ENCODE data around the gene GJD3.
"Not testable (repeated sequence)": the region's sequence is repeated elsewhere in the genome, so short reads cannot be mapped to it uniquely, and the experiment has no call there.

The GJD3 gene

GRCh38 chr17:40364121-40364861, at the start of gene GJD3:
Gene GJD3, minus strand, starts transcription at chr17:40364737. Its CDS starts 922 bp downstream, at chr17:40363815.
- no peak for DNase-seq

- not testable (repeated sequence) for DNase-seq
Observed at GRCh38 chr17:40414312-40414711, 49.8 kb upstream of the GJD3 start.

- no peak for DNase-seq
Observed at GRCh38 chr17:40412880-40413279, 48.3 kb upstream of the GJD3 start.

DNA sequence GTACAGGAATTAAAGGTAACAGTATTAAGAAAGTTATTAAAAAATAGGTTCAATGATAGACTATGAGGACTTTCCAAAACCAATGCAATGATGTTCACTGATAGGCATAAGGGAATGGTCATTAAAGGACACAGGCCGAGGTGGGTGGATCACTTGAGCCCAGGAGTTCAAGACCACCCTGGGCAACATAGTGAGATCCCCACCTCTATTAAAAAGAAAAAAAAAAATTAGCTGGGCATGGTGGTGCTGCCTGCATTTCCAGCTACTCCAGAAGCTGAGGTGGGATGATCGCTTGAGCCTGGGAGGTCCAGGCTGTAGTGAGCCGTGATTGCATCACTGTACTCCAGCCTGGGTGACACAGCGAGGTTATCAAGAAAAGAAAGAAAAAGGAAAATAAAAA, 47.3 kb upstream of the GJD3 start:
- DNase-seq: no peak

DNA sequence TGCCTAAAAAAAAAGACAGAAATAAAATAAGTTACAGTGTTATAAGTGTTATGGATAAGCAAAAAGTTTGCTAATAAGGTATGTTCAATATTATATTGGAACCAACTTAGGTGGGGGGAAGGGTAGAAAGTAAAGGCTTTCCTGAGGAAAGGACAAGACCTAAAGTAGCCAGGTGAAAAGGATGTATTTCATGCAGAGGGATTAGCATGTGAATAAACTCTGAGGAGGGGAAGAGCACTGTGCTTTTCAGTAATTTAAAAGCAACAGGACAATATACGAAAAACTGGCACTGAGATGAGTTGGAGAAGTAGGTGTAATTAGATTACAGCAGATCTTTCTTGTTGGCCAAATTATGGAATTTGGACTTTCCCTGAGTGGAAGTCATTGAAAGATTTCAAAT, 45.5 kb upstream of the GJD3 start:
- no peak for DNase-seq

DNA sequence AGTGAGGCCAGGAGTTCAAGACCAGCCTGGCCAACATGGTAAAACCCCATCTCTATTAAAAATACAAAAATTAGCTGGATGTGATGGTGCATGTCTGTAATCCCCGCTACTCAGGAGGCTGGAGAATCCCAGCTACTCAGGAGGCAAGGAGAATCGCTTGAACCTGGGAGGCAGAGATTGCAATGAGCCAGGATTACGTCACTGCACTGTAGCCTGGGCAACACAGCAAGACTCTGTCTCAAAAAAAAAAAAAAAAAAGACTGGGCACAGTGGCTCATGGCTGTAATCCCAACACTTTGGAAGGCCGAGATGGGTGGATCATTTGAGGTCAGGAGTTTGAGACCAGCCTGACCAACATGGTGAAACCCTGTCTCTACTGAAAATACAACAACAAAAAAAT, 45.0 kb upstream of the GJD3 start:
- DNase-seq: not testable (repeated sequence)

DNA sequence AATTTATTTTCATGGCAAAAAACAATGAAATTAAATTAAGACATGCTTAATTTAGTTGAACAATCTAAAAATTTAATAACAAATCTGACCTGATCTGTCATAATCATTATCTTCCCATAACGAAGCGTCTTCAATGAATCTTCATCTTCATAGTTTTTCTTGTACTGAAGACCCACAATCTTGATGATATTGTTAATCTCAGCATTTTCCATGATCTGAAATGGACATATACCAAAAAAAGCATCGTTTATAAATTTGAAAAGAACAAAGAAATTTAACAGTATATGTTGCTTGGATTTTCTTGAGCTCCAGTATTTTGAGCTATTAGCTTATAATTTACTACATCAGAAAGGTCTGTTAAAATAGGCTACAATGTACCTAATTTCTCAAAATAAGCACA, 42.9 kb upstream of the GJD3 start:
- no peak for DNase-seq

GRCh38 chr17:40404003-40404402, 39.5 kb upstream of the GJD3 start:
- DNase-seq: no peak

- no peak for DNase-seq
Observed at GRCh38 chr17:40402668-40403067, 38.1 kb upstream of the GJD3 start.

- no peak for DNase-seq
Observed at GRCh38 chr17:40399185-40399584, 34.6 kb upstream of the GJD3 start.

DNA sequence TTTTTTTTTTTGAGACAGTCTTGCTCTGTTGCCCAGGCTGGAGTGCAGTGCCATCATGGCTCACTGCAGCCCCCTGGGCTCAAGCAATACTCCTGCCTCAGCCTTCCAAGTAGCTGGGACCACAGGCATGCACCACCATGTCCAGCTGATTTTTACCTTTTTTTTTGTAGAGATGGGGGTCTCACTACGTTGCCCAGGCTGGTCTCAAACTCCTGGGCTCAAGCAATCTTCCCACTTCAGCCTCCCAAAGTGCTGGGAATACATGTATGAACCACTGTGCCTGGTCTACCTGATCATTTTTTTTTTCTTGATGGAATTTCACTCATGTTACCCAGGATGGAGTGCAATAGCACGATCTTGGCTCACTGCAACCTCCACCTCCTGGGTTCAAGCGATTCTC, 22.0 kb upstream of the GJD3 start:
- DNase-seq: not testable (repeated sequence)

DNA sequence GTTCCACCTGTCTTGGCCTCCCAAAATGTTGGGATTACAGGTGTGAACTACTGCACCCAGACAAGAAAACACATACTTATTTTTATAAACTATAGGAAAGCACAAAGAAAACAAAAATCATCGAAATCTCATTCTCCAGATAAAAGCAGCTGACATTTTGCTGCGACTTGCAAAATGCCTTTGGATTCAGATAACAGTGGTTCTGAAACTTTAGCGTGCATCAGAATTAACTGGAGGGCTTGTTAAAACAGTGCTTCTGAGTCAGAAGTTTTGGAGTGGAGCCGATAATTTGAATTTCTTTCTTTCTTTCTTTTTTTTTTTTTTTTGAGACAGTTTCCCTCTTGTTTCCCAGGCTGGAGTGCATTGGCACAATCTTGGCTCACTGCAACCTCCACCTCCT, 17.7 kb upstream of the GJD3 start:
- DNase-seq: no peak

DNA sequence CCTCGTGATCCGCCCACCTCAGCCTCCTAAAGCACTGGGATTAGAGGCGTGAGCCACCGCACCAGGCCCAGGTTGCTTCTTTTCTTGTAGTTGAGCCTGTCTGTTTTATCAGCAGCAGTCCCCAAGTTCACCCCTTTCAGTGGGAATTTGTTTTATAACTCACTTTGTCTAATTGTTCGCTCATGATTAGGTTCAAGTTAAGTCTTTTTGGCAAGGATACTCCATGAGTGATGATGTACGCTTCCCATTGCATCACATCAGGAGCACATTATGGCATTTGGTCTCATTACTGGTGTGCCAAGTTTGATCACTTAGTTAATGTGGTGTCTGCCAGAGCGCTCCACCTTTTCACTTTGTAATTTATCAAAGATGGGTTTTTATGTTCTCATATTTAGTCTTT, 14.4 kb upstream of the GJD3 start:
- DNase-seq: no peak

DNA sequence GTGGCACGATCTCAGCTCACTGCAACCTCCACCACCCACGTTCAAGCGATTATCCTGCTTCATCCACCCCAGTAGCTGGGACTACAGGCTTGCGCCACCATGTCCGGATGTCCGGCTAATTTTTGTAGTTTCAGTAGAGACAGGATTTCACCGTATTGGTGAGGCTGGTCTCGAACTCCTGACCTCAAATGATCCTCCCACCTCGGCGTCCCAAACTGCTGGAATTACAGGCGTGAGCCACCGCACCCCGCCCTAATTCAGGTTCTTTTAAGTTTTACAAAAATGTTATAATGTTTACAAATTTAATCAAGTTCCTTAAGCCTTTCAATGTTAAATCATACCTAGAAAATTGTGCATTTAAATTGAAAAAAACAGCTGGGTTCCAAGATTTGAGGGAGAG, 13.3 kb upstream of the GJD3 start:
- no peak for DNase-seq

DNA sequence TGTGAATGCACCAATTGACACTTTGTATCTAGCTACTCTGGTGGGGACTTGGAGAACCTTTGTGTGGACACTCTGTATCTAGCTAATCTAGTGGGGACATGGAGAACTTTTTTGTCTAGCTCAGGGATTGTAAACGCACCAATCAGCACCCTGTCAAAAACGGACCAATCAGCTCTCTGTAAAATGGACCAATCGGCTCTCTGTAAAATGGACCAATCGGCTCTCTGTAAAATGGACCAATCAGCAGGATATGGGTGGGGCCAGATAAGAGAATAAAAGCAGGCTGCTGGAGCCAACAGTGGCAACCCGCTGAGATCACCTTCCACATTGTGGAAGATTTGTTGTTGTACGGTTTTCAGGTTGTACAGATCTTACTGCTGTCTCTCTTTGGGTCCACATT, 12.0 kb upstream of the GJD3 start:
- not testable (repeated sequence) for DNase-seq

DNA sequence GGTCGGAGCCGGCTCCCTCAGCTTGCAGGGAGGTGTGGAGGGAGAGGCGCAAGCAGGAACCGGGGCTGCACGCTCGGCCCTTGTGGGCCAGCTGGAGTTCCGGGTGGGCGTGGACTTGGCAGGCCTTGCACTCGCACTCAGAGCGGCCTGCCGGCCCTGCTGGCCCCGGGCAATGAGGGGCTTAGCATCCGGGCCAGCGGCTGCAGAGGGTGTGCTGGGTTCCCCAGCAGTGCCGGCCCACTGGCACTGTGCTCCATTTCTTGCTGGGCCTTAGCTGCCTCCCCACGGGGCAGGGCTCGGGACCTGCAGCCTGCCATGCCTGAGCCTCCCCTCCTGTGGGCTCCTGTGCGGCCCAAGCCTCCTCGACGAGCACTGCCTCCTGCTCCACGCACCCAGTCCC, 11.2 kb upstream of the GJD3 start:
- DNase-seq: not testable (repeated sequence)

DNA sequence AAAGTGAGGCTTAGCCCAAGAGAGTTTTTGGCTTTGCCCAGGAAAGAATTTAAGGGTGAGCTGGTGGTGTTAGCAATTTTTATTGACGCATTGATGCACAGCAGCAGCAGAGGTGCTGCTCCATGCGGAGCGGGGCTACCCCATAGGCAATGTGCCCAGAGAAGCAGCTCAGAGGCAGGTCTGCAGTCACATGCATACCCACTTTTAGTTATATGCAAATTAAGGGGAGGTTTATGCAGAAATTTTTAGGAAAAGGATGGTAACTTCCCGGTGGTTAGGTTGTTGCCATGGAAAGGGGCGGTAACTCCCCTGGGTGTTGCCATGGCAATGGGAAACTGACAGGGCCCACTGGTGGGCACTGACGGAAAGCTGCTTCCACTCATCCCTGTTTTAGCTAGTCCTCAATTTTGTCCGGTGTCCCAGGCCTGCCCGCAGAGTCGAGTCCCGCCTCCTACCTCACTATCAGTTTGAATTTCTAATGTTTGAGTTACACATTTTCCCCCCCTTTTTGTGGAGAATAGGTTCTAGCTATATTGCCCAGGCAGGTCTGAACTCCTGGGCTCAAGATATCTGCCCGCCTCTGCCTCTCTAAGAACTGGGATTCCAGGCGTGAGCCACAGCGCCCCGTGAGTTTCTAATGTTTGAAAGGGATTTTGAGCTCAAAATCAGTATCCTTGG, 10.4 kb upstream of the GJD3 start:
- no peak for DNase-seq

DNA sequence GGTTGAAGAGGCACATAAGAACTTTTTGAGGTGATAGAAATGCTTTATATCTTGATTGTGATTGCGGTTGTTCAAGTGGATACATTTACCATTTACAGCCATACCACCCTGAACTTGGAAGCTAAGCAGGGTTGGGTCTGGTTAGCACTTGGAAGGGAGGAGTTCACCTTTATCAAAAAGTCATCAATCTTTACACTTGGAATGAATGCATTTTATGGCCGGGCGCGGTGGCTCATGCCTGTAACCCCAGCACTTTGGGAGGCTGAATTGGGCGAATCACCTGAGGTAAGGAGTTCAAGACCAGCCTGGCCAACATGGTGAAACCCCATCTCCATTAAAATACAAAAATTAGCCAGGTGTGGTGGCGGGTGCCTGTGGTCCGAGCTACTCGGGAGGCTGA, 9.5 kb upstream of the GJD3 start:
- DNase-seq: no peak

GRCh38 chr17:40373324-40373723, 8.8 kb upstream of the GJD3 start:
- no peak for DNase-seq

- not testable (repeated sequence) for DNase-seq
Observed at GRCh38 chr17:40372644-40373043, 8.1 kb upstream of the GJD3 start.

DNA sequence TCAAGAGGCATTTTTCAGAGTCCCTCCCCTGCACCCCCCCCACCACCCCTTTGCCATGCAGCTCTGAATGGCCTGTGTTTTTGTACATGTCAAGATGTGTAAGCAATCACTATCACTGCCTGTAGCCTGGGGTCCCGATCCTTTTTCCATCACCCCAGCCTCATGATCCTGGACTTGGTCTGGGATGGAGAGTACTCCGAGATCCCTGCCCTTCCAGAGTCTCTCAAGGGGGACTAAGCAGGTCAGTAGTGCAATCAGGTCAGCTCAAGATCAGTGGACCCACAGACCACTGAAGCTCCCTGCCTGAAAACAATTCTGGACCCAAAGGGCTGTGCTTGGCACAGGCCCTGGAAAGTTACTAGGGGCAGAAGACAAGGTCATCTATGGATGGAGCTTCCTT, 7.5 kb upstream of the GJD3 start:
- DNase-seq: no peak

GRCh38 chr17:40371261-40371929, 6.9 kb upstream of the GJD3 start:
- DNase-seq: no peak

GRCh38 chr17:40369923-40370322, 5.4 kb upstream of the GJD3 start:
- DNase-seq: no peak

- DNase-seq: not testable (repeated sequence)
Observed at GRCh38 chr17:40367728-40368127, 3.2 kb upstream of the GJD3 start.

Measured in activated CD4-positive, alpha-beta T cell treated with anti-CD3 and anti-CD28 coated beads for 4 hours (primary cell).